Skeletal muscle tissue (tissue), 4 donors: ENCODE results near the gene DUSP23. TPM values are rescaled to one million over a fixed set of nuclear protein-coding genes. Genes with fewer than 3 reads are reported as not detected.
A peak's percentile ranks its signal among the peaks of the same experiment; 100 is the strongest.

ENCODE experiments used
- H3K27ac ChIP-seq: one replicate; pipeline ENCODE4 v1.7.0; 2013; ENCODE audit warnings: mild to moderate bottlenecking, low read depth, low read length, inconsistent platforms
- H3K27me3 ChIP-seq, 3 donors: one replicate each; pipeline ENCODE4 v1.7.0; 2013; ENCODE audit warnings: low read length in 3 of 3; ENCODE audit not compliant: control insufficient read depth in 3 of 3, insufficient read depth in 3 of 3
- H3K36me3 ChIP-seq, 3 donors: one replicate each; pipeline ENCODE4 v1.7.0; 2013; ENCODE audit warnings: low read length in 3 of 3; ENCODE audit not compliant: control insufficient read depth in 3 of 3, insufficient read depth in 3 of 3
- H3K4me1 ChIP-seq, 3 donors: one replicate each; pipeline ENCODE4 v1.7.0; 2013; ENCODE audit warnings: low read length in 3 of 3, mild to moderate bottlenecking in 3 of 3; ENCODE audit not compliant: control insufficient read depth in 3 of 3, insufficient read depth in 3 of 3
- H3K4me3 ChIP-seq, 3 donors: one replicate each; pipeline ENCODE4 v1.7.0; 2013; ENCODE audit warnings: low read length in 3 of 3
- H3K9ac ChIP-seq, 3 donors: one replicate each; pipeline ENCODE4 v1.7.0; 2013; ENCODE audit warnings: low read length in 3 of 3, mild to moderate bottlenecking in 3 of 3, moderate library complexity in 2 of 3, low read depth in 1 of 3
- H3K9me3 ChIP-seq, 3 donors: one replicate each; pipeline ENCODE4 v1.7.0; 2013; ENCODE audit warnings: low read length in 3 of 3; ENCODE audit not compliant: control insufficient read depth in 3 of 3
- total RNA-seq: library from RNA; depleted of rRNA; stranded (reverse); fragments of >200 nt; gene quantifications from one replicate; pipeline ENCODE4 v1.2.3, GENCODE V29; 2014
- donor health status: Osteomylitis.

Gene DUSP23
- total RNA-seq, 1 donor from 2014 or later: 7.3 TPM

- Histone ChIP-seq H3K27me3 (peaks cover 0 to 10% (median 3%) of the 10 kb centered on the region in 3 donors), H3K4me1 (peaks cover 8 to 25% (median 11%) of the 10 kb centered on the region in 3 donors), H3K4me3 (no peak within 1 kb of the TSS), H3K36me3 (no peaks in the 10 kb centered on the region), H3K9ac (no peak within 1 kb of the TSS), H3K9me3 (no peaks in the 10 kb centered on the region), H3K27ac (no peak within 1 kb of the TSS)
Observed at GRCh38 chr1:159826441-159827101, 45.8 kb downstream of the DUSP23 start, which contains the start of gene SLAMF8. TSS of gene SLAMF8 (plus strand) at chr1:159826873. CDS start at chr1:159826899, 26 bp downstream.

DNA sequence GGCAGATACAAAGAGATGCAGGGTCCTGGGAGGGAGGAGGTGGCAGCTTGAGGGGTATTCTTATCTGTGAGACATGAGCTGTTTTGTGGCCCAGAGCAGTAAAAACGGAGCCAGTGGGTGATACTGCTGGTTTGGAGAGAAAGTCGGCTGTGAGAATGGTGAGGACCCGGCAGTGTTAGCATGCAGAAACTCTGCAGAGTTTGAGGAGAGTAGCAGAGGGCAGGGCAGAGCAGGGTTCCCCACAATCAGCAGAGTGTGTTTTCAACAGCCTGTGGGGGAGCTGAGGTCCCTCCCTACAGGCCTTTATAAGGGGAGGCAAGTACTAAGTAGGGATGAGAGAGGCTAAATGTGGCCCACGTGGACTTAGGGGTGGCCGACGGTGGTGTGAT lies 46.3 kb downstream of the DUSP23 start:
- no peak overlapping the region for H3K4me3 ChIP-seq
- H3K36me3 ChIP-seq: no peaks in the 10 kb centered on the region
- H3K9ac ChIP-seq: no peak overlapping the region
- peaks cover 0 to 10% (median 3%) of the 10 kb centered on the region in 3 donors for H3K27me3 ChIP-seq
- H3K9me3 ChIP-seq: no peaks in the 10 kb centered on the region
- peaks cover 8 to 25% (median 11%) of the 10 kb centered on the region in 3 donors for H3K4me1 ChIP-seq
- no peak overlapping the region for H3K27ac ChIP-seq

DNA sequence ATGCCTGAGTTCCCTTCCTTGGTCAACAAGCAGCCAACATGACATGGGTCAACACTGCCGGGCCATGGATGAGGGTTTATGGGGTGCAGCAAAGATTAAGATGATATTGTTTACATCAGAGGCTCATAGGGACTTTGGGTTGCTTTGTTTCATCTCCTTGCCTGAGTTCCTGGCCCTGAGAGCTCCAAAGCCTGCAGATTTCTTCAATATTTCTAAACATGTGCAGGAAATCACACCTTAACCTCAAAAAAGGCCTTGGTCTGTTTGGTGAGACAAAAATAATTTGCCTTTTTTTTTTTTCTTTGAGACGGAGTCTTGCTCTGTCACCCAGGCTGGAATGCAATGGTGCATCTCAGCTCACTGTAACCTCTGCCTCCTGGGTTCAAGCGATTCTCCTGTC lies 46.8 kb downstream of the DUSP23 start:
- no peaks in the 10 kb centered on the region for H3K36me3 ChIP-seq
- H3K9ac ChIP-seq: no peak overlapping the region
- H3K27me3 ChIP-seq: peaks cover 0 to 10% (median 3%) of the 10 kb centered on the region in 3 donors
- H3K27ac ChIP-seq: no peak overlapping the region
- peaks cover 8 to 25% (median 11%) of the 10 kb centered on the region in 3 donors for H3K4me1 ChIP-seq
- H3K4me3 ChIP-seq: no peak overlapping the region
- no peaks in the 10 kb centered on the region for H3K9me3 ChIP-seq

DNA sequence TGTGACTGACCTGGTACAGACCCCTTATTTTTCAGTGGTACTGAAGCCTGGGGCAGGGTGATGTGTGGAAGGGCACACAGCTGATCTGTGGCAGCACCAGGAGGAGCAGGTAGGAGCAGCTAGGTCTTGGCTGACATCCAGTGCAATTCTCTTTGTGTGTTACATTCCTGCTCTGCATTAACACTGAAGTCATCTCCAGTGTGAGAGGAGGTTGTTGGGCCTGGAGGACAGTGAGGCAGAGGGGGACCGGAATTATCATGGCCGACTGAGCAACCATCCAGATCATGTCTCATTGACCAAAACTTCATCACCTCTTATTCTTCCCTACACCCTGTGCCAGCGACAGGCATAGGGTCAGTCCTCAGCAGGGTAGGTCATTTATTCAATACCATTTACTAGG lies 47.4 kb downstream of the DUSP23 start:
- Histone ChIP-seq H3K9ac (no peak overlapping the region), H3K36me3 (peaks cover 0 to 2% (median 0%) of the 10 kb centered on the region in 3 donors), H3K4me1 (peaks cover 8 to 25% (median 11%) of the 10 kb centered on the region in 3 donors), H3K9me3 (no peaks in the 10 kb centered on the region), H3K27ac (no peak overlapping the region), H3K4me3 (no peak overlapping the region), H3K27me3 (peaks cover 0 to 5% (median 3%) of the 10 kb centered on the region in 3 donors)

DNA sequence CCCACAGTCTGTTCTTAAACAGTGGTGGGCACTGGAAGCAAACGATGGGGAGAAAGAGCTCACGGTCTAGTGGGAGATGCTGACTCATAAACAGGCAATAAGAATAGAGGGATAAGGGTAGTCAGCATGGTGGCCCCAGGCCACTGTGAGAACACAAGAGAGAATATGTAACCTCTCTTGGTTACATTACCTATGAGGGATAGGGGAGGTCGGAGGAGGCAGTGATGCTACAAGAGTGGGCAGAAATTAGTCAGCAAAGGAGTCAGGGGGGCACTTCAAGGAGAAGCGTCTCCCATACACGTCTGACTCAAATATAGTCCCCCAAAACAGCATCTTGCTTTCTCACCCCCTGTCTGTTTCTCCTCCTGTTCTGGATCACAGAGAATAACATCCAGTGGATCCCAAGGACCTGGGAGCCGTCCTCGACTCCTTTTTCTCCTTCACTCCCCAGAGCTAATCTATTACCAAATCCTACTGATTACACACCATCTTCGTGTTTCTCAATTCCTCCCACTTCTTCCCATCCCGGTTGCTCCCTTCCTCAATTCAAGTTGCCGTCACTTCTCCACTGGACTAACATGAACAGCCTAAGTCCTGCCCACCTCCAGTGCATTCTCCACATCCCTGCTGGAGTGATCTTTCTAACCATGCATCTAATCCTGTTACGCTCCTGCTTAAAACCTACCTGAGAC lies 48.0 kb downstream of the DUSP23 start:
- Histone ChIP-seq H3K9ac (no peak overlapping the region), H3K36me3 (peaks cover 0 to 2% (median 0%) of the 10 kb centered on the region in 3 donors), H3K4me1 (peaks cover 8 to 25% (median 11%) of the 10 kb centered on the region in 3 donors), H3K4me3 (no peak overlapping the region), H3K9me3 (no peaks in the 10 kb centered on the region), H3K27me3 (peaks cover 0 to 3% (median under 1%) of the 10 kb centered on the region in 3 donors), H3K27ac (no peak overlapping the region)

DNA sequence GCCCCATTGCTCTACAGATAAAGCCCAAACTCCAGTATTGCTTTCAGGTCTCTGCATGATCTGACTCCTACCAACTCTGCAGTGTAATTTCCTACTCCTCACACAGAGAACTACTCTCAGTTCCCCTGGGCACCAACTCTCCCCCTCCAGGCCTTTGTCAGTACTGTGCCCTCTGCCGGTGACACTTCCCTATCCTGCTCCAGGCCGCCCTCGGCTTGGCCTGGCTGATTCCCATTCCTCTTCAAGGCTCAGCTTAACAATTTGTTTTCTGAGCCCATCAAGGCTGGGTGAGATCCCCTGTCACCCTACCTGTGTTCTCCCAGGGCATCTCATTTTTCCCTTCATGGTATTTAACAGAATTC lies 48.5 kb downstream of the DUSP23 start:
- H3K9ac ChIP-seq: no peak overlapping the region
- no peak overlapping the region for H3K4me3 ChIP-seq
- no peaks in the 10 kb centered on the region for H3K9me3 ChIP-seq
- no peaks in the 10 kb centered on the region for H3K27me3 ChIP-seq
- no peak overlapping the region for H3K27ac ChIP-seq
- peaks cover 0 to 2% (median 0%) of the 10 kb centered on the region in 3 donors for H3K36me3 ChIP-seq
- peaks cover 8 to 25% (median 11%) of the 10 kb centered on the region in 3 donors for H3K4me1 ChIP-seq

DNA sequence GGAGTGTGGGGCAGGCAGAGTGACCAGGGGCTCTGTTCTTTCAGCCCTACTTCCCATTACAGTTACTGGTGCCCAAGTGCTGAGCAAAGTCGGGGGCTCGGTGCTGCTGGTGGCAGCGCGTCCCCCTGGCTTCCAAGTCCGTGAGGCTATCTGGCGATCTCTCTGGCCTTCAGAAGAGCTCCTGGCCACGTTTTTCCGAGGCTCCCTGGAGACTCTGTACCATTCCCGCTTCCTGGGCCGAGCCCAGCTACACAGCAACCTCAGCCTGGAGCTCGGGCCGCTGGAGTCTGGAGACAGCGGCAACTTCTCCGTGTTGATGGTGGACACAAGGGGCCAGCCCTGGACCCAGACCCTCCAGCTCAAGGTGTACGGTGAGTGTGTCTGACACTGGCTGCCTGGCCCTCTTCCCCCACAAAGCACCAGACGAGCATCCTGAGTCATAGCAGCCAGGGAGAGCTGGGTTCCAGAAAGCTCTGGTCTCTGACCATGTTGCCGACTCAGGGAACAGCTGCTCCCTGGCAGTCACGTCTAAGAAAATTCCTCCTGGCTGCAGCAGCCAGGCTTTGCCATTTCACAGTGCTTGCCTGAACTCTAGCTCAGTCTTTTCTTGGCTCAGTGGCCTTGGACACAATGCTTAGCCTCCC lies 49.2 kb downstream of the DUSP23 start:
- H3K36me3 ChIP-seq: peaks cover 0 to 2% (median 0%) of the 10 kb centered on the region in 3 donors
- H3K27me3 ChIP-seq: no peaks in the 10 kb centered on the region
- H3K9me3 ChIP-seq: no peaks in the 10 kb centered on the region
- peak overlapping the region in 1 of 3 donors; percentile 40 for H3K9ac ChIP-seq
- no peak overlapping the region for H3K4me3 ChIP-seq
- H3K4me1 ChIP-seq: peaks cover 8 to 25% (median 11%) of the 10 kb centered on the region in 3 donors
- H3K27ac ChIP-seq: no peak overlapping the region

DNA sequence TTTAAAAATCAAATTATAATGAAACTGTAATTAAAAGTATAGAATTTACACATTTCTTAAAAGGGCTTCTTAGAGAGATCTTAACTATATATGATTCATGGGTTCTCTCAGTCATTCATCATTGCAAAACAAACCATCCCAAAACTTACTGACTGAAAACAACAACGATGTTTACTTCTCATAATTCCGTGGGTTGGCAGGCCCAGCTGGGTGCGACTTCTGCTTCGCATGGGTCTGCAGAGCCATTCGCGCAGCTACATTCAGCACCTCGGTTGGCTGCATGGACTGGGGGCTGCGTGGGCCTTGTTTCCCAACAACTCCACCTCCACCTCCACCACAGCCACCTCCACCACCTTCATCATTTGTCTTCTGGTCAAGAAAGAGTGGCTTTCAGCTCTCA lies 50.0 kb downstream of the DUSP23 start:
- Histone ChIP-seq H3K4me3 (no peak overlapping the region), H3K27ac (no peak overlapping the region), H3K9me3 (no peaks in the 10 kb centered on the region), H3K4me1 (peaks cover 8 to 25% (median 16%) of the 10 kb centered on the region in 3 donors), H3K27me3 (no peaks in the 10 kb centered on the region), H3K36me3 (peaks cover 0 to 2% (median 0%) of the 10 kb centered on the region in 3 donors), H3K9ac (no peak overlapping the region)

DNA sequence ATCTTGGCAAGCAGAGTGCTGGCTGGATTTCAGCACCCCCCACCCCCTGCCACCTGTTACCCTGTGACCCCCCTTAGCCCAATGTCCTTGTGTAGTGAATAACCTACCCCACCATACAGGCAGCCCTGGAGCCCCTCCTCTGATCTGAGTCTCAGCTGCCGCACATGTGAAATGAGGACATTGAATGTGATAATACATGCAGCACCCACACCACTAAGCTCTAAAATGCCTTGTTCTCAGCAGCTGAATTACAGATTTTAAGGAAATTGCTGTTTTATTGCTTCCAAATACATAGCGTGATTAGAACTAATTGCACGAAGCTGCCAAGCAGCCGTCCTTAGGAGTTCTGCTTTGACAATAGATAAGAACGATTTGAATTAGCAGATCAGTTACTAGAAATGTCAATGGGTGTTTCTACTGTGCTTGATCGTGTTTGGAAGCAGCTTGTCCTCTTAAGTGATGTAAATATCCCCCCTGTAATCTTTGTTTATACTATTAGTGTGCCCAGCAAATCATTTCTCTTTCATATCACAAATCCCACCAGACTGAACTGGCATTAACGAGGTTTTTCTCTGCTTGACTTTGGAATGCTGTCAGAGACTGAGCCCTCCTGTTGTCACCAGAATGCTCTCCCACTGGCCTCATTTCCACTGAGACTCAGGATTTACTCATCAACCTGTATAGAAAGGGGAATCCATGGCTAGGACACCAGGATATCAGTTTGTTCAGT lies 50.8 kb downstream of the DUSP23 start:
- peaks cover 8 to 25% (median 14%) of the 10 kb centered on the region in 3 donors for H3K4me1 ChIP-seq
- H3K4me3 ChIP-seq: no peak overlapping the region
- peaks cover under 1 to 3% (median 2%) of the 10 kb centered on the region in 3 donors for H3K36me3 ChIP-seq

More for the DNA sequence above, 50.8 kb downstream of the DUSP23 start:
- Histone ChIP-seq H3K27ac (no peak overlapping the region), H3K9me3 (no peaks in the 10 kb centered on the region), H3K27me3 (no peaks in the 10 kb centered on the region), H3K9ac (no peak overlapping the region)
